Measurements from ENCODE around the gene PLEKHG2.

The PLEKHG2 gene

DNA sequence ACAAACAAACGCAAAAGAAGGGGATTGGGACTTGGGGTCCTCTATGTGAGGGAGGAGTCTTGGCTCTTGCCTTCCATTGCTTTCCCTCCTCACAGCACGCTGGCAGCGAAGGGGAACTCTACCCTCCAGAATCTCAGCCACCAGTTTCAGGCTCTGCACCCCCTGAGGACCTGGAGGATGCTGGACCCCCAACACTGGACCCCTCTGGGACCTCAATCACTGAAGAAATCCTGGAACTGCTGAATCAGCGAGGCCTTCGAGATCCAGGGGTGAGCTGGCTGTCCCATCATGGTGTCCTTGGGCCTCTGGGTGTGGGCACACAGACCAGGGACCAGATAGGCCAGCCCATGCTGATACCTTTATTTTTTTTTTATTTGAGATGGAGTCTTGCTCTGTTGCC is 9.6 kb downstream of the PLEKHG2 start:
- DNase-seq = no peak

DNA sequence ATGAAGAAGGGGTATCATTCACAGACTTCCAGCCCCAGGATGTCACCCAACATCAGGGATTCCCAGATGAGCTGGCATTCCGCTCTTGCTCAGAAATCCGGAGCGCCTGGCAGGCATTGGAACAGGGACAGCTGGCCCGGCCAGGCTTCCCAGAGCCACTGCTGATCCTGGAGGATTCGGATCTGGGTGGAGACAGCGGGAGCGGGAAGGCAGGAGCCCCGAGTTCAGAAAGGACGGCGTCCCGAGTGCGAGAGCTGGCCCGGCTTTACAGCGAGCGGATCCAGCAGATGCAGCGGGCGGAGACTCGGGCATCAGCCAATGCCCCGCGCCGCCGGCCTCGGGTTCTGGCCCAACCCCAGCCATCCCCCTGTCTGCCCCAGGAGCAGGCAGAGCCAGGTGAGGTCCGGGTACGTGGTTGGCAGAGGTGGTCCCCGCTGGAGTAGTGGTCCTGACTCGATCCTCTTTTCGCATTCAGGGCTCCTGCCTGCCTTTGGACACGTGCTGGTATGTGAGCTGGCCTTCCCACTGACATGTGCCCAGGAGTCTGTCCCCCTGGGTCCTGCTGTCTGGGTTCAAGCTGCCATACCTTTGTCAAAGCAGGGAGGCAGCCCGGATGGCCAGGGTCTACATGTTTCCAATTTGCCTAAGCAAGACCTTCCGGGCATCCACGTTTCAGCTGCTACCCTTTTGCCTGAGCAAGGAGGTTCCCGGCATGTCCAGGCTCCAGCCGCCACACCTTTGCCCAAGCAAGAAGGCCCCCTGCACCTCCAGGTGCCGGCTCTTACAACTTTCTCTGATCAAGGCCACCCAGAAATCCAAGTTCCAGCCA is 11.0 kb downstream of the PLEKHG2 start:
- DNase-seq = no peak

DNA sequence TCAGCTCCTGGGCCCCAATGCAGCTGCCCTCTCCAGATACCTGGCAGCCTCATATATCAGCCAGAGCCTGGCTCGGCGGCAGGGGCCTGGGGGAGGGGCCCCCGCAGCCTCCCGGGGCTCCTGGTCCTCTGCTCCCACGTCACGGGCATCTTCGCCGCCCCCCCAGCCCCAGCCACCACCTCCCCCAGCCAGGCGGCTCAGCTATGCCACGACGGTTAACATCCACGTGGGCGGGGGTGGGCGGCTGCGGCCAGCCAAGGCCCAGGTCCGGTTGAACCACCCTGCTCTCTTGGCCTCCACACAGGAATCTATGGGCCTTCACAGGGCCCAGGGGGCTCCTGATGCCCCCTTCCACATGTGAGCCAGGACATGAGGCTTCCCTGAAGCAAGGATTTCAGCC is 12.5 kb downstream of the PLEKHG2 start:
- no peak for DNase-seq

DNA sequence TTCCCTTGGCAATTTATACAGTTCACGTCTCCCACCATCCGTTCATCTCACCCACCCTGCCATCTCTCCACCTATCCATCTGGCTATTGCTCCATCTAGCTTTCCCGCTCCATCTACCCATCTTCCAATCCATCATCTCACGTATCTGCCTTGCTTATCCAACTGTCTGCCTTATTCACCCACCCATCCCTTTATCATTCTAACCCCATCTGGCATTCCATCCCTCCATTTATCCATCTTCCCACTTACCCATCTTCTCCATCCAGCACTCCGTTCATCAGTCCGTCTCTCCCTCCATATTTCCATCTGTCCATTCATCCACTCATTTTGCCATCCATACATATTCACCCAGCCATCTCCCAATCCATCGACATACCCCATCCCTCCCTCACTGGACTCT is 13.3 kb downstream of the PLEKHG2 start:
- no peak for DNase-seq

DNA sequence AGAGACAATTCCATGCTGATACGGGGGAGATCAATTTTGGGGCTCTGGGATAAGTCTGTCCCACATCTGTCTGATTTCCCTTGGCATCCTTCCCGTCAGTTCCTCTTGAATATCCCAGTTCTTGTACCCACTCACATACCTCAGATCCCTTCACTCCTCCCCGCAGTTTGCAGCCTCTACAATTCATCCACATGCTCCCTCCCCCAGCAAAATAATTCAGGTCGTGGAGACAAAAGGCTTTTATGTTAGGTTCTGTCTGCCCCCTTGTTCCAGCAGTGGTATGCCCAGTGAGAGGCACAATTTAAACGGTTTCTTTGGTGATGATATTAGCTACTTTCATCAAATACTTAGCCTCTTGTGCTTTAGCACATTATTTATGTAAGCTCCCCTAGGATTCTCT is 13.7 kb downstream of the PLEKHG2 start:
- DNase-seq = no peak

DNA sequence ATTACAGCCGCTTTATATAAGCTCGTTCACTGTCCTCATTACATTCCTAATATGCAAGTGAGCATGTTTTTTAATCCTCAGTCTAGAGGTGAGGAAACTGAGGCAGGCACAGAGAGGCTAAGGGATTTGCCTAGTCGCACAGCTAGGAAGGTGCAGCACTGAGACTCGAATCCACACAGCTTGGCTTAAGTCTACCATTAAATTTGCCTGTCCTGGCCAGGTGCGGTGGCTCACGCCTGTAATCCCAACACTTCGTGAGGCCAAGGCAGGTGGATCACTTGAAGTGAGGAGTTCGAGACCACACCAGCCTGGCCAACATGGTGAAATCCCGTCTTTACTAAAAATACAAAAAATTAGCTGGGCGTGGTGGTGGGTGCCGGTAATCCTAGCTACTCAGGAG is 15.2 kb downstream of the PLEKHG2 start:
- no peak for DNase-seq

DNA sequence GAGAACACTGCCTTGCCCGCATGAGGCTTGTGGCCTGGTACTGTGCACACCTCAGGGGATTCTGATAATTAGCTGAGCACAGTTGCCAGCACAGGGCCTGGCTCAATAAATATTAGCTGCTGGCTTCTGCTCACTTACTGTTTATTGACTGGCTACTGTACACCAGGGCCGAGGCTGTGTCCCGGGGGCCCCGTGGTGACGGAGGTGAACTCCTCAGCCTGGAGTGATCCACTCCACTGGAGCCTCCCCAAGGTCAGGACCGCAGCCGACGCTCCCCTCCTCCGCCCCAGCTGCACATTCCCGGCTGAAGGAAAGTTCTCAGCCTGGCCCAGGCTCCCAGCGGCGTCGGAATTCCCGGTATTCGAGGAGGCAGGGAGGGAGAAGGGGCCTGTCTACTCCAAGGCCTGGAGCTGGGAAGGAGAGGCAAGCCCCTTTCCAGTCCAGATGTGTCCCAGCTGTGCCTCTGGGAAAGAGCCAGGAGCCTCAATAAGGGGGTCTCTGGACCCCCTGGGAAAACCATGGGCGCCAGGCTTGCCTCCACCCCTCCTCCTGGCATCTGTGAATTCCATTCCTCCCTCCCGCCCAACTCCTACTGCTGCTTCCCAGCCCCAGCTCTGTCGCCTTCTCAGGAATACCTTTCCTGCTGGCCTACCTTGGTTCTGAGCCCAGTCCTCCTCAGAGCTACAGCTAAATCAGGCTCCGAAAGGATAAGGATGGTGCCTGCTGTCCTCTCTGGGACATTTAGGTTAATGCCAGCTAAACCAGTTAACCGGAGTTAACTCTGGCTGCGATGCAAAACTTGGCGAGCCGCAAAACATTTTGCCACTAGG is 16.0 kb downstream of the PLEKHG2 start:
- no peak for DNase-seq

DNA sequence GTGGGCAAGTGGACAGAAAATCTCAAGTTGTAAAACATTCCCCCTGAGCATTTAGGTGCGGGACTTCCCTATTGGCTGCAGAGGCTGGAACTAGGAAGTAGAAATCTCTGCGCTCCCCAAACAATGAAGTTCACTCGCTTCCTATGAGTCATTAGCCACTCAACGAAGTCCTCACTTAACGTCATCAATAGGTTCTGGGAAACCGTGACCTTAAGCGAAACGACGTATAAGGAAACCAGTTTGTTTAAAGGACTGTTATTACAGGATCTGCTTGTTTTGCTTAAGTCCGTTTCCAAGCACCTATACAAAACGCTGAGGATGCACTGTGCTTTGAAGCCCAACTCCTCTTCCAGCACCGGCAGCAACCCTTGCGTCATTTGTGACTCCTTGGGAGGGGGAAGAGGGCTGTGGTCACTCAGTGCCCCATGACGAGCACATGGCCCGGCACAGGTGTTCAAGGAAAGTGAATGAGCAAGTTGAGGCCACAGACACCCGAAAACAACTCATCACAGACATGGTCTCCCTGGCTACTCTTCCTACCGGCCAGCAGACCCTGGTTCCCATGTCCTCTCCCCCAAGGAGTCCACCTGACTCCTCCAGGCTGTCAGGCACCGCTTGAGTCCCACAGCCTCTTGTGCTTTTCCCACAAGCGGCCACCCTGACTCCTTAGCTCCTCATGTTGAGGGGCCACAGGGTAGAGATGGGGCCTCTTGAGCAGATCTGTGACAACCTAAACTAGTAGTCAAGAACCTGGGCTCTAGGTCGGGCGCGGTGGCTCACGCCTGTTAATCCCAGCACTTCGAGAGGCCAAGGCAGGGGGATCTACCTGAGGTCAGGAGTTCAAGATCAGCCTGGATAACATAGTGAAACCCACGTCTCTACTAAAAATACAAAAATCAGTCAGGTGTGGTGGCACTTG is 18.5 kb downstream of the PLEKHG2 start:
- DNase-seq = peak; percentile 55 to 95 (median 72)

DNA sequence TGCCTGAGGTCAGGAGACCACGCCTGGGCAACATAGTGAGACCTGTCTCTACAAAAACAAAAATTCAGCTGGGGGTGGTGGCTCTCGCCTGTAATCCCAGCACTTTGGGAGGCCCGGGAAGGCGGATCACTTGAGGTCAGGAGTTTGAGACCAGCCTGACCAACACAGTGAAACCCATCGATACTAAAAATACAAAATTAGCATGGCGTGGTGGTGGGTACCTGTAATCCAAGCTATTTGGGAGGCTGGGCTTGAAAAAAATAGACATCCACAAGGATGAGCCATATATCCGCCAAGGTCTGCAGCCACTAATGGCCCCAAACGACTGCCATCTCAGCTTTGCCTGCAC is 20.2 kb downstream of the PLEKHG2 start:
- no peak for DNase-seq

DNA sequence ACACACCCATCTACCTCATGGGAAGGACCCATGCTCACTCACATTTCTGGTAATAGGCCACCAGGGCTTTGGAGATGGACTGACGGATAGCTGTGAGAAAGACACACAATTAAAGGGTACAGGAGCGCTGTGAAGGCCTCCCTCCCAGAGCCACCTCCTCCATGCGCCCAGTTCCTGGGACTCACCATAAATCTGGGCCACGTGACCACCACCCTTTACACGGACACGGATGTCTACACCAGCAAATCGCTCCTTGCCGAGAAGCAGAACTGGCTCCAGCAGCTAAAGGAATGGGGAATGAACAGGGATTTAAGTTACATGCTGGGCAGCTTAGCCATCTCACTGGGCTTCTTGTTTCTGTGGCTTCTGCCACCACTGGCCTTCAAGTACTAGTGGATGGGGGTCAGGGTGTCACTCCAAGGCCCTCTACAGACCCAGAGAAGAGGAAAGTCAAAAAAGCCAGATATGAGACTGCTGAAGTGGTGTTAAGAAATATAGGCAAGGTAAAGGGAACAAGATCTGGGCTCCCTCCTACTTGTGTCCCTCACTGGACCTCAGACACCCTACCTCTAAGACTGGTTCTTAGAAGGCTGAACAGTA is 21.1 kb downstream of the PLEKHG2 start:
- no peak for DNase-seq

DNA sequence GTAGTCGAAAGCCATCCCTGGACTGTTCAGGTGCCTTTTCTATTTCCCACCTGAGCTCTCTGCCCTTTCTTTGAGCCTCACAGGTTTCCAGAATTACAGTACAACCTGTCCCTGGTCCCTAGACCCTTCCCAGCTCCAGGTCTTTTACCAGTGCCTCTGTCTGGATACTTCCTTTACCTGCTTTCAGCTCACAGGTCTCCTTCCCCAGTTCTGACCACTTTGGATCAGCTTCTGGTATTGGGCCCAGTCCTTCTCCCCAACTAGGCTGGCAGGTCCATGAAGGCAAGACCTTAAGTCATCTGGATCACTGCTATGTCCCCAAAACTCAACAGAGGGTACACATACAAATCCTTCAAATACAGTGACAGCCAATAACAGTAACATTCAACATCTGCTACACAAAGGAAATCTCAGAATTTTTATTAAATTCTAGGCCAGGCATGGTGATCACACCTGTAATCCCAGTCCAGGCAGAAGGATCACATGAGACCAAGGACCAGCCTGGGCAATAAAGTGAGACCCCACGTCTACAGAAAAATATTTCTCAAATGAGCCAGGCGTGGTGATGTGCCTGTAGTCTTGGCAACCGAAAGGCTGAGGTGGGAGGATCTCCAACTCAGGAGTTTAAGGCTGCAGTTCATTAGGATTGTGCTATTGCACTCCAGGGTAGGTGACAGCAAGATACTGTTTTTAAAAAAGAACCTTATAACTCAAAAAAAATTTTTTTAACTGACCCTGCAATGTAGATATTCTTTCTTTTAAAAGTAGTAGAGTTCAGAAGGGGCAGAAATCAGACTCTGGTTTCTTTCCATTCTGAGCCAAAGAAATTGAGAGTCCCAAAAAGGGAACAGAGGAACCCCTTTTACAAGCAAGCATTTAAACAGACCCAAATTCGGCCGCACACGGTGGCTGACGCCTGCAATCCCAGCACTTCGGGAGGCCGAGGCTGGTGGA is 21.9 kb downstream of the PLEKHG2 start:
- no peak for DNase-seq

DNA sequence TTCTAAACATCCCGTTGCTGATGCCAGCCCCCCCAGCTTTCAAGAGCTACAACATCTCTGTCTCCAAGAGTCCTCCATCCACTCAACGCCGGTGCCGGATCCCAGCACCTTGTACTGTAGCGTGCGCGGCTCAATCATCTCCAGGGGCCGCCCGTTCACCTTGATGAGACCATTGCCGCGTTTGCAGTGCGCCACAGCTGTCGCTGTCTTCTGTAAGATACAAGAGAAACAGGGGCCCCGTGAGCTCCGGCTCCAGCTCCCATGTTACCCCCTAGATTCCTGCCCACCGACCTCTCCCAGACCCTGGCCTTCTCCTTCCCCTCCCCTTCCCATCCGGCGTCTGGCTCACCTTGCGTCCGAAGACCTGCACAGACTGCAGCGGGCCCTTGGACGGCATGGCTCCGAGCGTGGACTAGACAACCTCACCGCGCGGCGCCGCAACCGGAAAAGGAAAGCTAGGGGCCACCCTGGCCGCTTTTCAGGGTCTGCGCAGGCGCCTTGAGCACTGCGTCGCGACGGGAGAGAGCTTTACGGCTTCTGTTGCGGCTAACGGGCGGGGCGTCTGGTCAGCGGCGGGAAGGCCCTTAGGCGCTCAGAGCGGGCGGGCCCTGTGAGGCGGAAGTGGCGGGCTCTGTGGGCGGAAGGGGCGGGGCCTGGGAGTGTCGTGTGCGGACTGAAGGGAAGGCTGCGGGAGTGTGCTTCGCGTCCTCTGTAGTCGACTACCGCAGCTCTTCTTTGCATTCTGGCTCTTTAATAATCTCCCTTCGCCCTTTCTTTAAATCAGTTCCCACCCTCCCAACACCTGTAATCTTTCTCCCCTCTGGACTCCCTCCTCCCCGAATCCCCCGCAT is 23.3 kb downstream of the PLEKHG2 start, which contains the start of gene RPS16:
RPS16 (minus strand) TSS at position 451 of the 851 bp plus-strand sequence; CDS start at position 397, 54 bp downstream.
- DNase-seq = peak; percentile 98 to 99 (median 98)

DNA sequence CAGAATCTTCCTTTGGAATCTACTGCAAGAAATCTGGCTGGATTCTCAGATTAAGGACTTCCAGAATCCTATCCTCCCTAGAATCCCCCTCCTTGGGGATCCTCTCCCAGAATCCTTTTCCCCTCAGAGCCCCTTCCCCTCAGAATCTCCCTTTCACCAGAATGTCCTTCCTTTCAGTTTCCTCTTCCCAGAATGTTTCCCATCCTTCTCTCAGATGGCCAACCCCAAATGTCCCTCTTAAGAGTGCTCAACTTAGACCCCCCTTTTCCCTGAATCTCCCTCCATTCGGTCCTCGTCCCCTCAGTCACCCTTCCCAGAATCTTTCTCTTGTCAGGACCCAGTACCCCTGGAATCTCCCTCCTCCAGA is 23.9 kb downstream of the PLEKHG2 start:
- no peak for DNase-seq

DNA sequence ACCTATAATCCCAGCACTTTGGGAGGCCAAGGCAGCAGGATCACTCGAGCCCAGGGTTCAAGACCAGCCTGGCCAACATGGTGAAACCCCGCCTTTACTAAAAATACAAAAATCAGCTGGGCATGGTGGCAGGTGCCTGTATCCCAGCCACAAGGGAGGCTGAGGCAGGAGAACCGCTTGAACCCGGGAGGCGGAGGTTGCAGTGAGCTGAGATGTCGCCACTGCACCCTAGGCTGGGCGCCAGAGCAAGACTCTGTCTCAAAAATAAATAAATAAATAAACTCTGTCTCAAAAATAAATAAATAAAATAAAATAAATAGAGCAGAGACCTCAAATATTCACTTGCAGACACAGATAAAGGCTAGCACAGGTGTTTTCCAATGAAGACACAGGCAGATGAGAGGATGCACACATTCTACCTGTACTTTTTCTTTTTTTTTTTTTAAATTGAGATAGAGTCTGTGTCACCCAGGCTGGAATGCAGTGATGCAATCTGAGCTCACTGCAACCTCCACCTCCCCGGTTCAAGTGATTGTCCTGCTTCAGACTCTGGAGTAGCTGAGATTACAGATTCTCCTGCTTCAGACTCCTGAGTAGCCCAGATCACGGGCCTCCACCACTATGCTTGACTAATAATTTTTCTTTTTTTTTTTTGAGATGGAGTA is 25.9 kb downstream of the PLEKHG2 start:
- DNase-seq = no peak

DNA sequence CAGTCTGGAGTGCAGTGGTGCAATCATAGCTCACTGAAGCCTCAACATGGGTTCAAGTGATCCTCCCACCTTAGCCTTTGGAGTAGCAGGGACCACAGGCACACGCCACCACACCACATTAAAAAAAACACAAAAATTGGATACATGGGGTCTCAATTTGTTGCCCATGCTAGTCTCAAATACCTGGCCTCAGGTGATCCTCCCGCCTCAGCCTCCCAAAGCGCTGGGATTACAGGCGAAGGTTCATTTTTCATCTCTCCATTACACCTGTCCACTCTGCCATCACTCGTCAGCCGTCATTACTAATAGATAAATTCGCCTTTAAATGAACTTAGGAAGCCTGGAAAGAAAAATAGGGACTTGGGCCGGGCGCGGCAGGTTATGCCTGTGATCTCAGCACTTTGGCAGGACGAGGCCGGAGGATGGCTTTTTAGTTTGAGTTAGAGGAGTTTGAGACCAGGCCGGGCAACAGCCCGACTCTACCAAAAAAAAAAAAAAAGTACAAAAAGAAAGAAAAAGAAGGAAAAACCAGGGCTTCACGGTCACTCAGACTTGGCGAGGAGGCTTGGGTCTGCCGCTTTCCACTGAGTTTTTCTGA is 32.2 kb downstream of the PLEKHG2 start:
- DNase-seq = no peak

DNA sequence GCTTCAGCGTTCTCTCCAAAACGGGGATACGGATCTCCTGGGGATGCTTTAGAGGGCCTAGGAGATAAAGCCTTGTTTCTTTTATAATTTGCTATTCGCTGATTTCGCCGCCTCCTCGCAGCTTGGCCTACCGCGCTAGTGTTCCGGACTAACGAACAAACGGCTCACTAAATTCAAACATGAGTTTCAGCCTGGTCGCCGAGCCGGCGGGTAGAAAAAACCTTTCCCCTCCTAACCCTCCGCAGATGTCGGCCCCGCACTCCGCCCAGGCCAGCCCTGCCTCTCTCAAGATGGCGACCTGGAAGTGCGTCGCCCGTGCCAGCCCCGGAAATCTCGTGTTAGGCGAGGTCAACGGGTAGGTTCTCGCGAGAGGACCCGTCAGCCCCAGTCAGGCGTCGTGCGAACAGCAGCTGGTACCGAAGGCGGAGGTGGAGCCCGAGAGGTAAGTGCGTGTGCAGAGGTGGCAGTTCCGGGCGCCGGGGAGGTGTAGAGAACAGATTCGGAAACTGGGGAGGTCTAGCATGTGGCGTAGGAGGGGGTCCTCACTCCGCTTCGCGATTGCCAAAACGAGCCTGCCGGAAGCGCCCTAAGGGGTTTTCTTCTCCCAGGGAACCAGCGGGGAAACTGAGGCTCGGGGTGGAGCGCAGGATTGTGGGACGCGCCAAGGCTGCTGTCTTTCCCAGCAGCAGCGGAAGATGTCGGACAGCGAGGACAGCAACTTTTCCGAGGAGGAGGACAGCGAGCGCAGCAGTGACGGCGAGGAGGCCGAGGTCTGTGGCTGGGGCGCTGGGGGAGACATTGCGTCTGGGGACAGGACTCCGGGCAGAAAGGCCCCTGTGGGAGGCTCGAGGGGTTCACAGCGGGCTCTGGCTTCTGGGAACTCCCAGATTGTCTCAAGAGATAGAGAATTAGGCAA is 33.0 kb downstream of the PLEKHG2 start, which contains the start of gene SUPT5H:
SUPT5H (plus strand) TSS at position 387 of the 916 bp plus-strand sequence; CDS start at position 696, 309 bp downstream.
- peak; percentile 95 to 99 (median 98) for DNase-seq

DNA sequence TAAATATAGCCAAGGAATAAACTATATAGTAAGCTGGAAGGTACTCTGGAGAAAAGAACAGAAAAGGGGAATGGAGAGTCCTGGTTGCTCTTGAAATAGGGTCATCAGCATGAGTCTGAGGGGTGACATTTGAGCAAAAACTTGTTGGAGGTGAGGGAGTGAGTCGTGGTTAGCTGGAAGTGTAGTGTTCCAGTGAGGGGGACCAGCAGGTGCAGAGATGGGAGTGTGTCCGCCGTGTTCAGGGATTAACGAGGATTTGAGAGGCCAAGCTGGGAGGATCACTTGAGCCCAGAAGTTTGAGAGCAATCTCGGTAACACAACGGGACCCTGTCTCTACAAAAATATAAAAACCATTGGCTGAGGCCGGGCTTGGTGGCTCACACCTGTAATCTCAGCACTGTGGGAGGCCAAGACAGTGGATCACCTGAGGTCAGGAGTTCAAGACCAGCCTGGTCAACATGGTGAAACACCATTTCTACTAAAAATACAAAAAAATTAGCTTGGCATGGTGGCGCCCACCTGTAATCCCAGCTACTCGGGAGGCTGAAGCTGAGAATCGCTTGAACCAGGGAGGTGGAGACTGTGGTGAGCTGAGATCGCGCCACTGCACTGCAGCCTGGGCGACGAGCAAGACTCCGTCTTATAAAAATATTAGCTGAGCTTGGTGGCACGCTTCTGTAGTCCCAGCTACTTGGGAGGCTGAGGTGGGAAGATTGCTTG is 34.1 kb downstream of the PLEKHG2 start:
- DNase-seq = no peak
